NCI-H1105 treated with DMSO at 0.1 percent for 48 hours (cell line): ENCODE measurements around the gene COLGALT1.
"Not testable (repeated sequence)": the region's sequence is repeated elsewhere in the genome, so short reads cannot be mapped to it uniquely, and the experiment has no call there.

Experiments
- DNase-seq: peaks from one replicate; lab custom pipeline; 2025; lab: John Stamatoyannopoulos, UW

COLGALT1 gene

GRCh38 chr19:17560205-17560595, 4.8 kb downstream of the COLGALT1 start:
- DNase-seq = no peak

DNA sequence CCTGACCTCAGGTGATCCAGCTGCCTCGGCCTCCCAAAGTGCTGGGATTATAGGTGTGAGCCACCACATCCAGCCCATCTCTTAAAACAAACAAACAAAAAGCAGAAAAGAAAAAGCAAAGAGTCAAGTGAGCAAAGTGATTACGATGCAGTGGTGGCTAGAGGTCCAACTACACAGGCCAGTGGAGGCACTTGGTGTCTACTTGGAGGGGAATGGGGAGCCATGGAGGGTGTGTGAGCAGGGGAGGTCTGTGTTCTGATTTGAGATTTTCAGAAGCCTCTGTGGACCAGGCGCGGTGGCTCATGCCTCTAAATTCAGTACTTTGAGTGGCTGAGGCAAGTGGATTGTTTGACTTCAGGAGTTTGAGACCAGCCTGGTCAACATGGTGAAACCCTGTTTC, 6.6 kb downstream of the COLGALT1 start:
- DNase-seq = no peak

DNA sequence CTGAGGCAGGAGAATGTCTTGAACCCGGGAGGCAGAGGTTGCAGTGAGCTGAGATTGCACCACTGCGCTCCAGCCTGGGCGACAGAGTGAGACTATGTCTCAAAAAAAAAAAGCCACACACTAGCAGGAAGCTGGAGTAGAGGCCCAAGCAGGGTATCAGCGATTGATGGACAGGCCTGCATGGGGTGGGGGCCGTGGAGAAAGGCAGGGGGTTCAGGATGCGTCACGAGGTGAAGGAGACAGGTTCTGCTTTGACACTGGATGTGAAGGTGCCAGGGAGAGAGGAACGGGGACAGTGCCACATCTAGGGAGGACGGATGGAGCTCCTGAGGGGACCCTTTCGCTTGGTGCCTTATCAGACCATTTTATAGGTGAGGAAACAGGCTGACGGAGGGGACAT, 7.1 kb downstream of the COLGALT1 start:
- no peak for DNase-seq

DNA sequence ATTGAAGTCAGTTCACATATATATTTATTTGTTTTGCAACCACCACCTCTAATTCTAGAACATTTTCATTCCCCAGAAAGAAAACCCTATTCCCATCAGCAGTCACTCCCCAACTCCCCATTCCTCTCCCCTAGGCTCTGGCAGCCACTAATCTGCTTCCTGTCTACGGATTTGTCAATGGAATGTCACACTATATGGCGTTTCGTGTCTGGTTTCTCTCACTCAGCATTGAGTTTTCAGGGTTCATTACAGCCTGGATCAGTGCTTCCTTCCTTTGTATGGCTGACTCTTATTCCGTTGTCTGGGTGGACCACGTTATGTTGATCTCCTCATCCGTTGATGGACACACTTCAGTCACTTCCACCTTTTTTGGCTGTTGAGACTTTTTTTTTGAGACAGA, 9.3 kb downstream of the COLGALT1 start:
- no peak for DNase-seq

DNA sequence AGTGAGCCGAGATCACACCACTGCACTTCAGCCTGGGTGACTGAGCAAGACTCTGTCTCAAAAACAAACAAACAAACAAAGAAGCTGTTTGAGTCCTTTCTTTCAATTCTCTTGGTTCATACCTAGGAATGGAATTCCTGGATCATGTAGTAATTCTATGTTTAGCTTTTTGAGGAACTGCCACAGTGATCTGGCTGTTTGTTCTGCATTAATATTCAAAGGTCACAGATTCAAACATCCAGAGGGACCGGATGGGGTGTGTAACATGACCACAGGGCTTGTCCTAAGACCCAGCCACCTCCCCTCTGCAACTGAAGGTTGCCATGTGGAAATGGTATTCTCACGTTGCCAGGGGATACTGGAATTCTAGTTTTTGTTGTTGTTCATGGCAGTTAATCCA, 10.2 kb downstream of the COLGALT1 start:
- DNase-seq = no peak

GRCh38 chr19:17567940-17568339, 12.5 kb downstream of the COLGALT1 start:
- no peak for DNase-seq

- DNase-seq = not testable (repeated sequence)
Measured at GRCh38 chr19:17570291-17570690, 14.8 kb downstream of the COLGALT1 start.

DNA sequence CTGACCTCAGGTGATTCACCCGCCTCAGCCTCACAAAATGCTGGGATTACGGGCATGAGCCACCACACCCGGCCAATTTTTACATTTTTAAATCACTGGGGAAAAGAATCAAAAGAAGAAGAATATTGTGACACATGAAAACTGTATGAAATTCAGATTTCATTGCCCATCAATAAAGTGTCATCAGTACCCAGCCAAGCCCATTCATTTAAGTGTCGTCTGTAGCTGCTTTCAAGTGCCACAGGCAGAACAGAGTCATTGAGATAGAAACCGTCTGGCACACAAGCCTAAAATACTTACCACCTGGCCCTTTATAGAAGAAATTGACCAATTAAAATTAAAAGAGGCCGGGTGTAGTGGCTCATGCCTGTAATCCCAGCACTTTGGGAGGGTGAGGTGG, 15.3 kb downstream of the COLGALT1 start:
- peak; percentile 7 for DNase-seq

GRCh38 chr19:17572638-17573037, 17.2 kb downstream of the COLGALT1 start:
- no peak for DNase-seq

DNA sequence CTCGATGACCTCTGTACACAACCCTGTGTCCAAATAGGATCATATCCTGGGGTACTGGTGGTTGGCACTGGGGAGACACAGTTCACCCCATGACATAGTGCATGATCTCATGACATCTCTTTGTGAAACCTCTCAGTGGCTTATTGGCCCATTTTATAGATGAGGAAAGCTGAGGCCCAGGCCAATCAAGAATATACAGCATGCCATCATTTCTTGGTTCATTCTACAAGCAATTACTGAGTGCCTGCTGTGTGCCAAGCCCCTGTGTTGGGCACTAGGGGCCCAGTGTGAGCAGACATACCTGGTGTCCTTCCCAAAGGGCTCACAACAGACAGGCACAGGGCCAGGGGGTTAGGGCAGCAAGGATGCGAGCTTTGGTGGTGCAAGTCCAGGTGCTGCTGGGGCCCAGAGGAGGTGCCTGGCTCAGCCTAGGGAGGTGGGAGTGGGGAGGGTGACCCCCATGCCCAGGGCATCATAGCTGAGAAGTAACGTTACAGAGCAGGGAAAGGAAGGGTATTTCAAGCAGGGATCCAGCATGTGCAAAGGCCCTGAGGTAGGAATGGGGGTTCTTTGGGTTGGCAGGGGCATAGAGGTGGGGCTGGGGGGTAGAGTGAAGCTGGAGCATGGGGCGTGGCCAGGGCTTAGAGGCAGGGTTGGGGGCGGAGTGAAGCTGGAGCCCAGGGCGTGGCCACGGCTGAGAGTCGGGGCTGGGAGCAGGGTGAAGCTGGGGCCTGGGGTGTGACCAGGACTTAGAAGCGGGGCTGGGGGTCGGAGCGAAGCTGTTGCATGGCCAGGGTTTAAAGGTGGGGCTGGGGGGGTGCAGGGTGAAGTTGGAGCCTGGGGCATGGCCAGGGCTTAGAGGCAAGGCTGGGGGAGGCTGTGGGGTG, 20.7 kb downstream of the COLGALT1 start:
- no peak for DNase-seq

- no peak for DNase-seq
Measured at GRCh38 chr19:17576758-17577456, 21.5 kb downstream of the COLGALT1 start.

GRCh38 chr19:17577457-17578097, 22.1 kb downstream of the COLGALT1 start:
- DNase-seq = no peak

DNA sequence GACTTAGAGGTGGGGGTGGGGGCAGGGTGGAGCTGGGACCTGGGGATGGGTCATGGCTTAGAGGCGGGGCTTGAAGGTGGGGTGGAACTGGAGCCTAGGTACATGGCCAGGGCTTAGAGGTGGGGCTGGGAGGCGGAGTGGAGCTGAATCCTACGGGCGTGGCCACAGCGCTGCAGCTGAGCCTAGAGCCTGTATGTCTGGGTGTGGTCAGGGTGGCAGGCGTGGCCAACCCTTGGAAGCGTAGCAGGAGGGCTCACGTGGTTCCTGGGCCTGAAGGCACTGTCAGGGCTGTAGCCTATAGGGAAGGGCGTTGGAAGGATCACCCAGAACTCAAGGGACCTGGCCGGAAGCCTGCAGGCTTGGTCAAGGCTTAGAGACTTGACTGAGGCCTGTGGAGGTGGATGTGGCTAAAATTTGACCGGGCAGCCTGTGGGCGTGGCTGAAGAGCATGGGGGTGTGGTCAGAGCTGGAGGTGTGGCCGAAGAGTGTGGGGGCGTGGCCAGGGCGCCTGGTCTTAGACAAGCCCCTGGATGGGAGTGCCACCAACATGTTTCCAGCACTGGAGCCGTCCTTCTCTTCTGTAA, 24.3 kb downstream of the COLGALT1 start:
- DNase-seq = no peak

GRCh38 chr19:17580470-17581144, 25.2 kb downstream of the COLGALT1 start:
- DNase-seq = no peak

- no peak for DNase-seq
Measured at GRCh38 chr19:17581211-17581874, 25.9 kb downstream of the COLGALT1 start.

DNA sequence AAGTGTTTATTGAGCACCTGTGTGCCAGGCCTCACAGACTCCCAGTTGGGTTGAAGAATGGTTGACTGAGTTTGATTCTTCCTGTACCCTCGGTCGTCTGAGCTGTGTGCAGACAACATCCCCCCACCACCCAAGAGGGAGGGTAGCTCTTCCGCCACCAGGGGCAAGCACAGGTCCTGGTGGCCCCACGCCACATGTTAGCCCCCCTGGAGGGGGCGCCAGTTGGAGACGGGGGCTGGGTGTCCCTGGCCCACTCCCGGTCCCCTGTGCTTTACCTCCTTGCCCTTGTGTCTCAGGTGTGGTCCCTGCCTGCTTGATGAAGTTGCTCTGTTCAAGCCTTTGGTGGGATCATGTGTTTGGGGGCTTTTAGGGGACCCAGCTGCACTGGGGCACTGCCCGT, 27.2 kb downstream of the COLGALT1 start:
- DNase-seq = no peak

DNA sequence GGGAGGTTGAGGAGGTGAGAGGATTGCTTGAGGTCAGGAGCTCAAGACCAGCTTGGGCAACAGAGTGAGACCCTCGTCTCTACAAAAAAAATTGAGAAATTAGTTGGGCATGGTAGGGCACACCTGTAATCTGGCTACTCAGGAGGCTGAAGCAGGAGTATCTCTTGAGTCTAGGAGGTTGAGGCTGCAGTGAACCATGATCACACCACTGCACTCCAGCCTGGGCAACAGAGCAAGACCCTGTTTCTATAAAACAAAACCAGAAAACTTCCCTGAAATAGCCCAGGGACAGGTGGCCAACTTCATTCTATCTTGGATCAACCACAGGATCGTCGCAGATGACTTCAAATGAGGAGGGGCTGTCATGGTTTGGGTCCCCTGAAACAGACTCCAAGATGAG, 28.7 kb downstream of the COLGALT1 start:
- no peak for DNase-seq

GRCh38 chr19:17585395-17585794, 29.9 kb downstream of the COLGALT1 start:
- not testable (repeated sequence) for DNase-seq

DNA sequence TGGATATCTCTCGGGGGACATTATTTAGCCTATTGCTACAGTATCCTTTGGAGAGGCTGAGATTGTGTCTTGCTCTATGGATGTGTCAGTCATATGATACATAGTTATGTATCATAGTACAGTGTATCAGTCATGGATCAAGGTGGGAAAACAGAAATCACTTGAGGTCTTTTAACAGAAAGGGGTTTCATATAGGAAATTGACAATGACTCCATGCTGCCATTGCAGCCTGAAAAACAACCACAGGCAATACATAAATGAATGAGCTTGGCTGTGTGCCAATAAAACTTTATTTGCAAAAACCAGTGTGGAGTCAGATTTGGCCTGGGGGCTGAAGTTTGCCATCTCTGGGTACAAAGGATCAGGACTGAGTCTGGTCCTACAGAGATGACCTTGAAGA, 35.4 kb downstream of the COLGALT1 start:
- DNase-seq = no peak

DNA sequence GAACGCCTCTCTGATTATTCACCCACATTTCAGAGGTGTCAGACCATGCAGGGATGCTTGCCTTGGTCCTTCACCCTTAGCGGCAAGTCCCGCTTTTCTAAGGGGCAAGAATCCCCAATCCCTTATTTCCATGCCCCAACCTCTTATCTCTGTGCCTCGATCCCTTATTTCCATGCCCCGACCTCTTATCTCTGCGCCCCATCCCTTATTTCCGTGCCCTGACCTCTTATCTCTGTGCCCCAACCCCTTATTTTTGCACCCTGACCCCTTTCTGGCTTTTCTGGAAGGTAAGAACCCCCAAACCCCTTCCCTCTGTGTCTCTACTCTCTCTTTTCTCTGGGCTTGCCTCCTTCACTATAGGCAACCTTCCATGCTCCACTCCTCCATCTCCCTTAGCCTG, 38.8 kb downstream of the COLGALT1 start:
- DNase-seq = not testable (repeated sequence)

GRCh38 chr19:17598063-17598462, 42.6 kb downstream of the COLGALT1 start:
- not testable (repeated sequence) for DNase-seq
